ENCODE data around the gene FTCD. TPM values are rescaled to one million over a fixed set of nuclear protein-coding genes. Genes with fewer than 3 reads are reported as not detected.

Gene FTCD
- total and polyA plus RNA-seq, 2 of the 8 experiments (the other 6 are each of a cell fraction or from before 2014, with no cell fraction given), result 3.3 to 4.9 TPM

GRCh38 chr21:46199436-46200373 is 44.3 kb upstream of the FTCD start:
- Histone ChIP-seq H3K36me3 (ENCODE audit: control insufficient read depth in 2 of 4, insufficient read depth in 4 of 4, low read length in 3 of 4) (peaks cover 4 to 34% (median 20%) of the 10 kb centered on the region in 4 experiments; a peak in 6 of 8 replicates), H3K14ac (ENCODE audit: insufficient read length) (no peak overlapping the region), H3K27ac (ENCODE audit: low read depth, low read length) (no peak overlapping the region), H3K79me1 (ENCODE audit: low read depth, low read length) (no peaks in the 10 kb centered on the region; the same call in 1 of the 2 replicates), H3K4me2 (ENCODE audit: insufficient read depth in 1 of 2, low read depth in 2 of 2, low read length in 2 of 2) (no peak overlapping the region), H4K20me1 (replicated peaks in 1 of 2; ENCODE audit: control insufficient read depth in 1 of 2, insufficient read depth in 2 of 2, low read length in 2 of 2) (peaks cover 0 to 7% of the 10 kb centered on the region in 2 experiments), H2AK5ac (ENCODE audit: low read depth, low read length) (no peak overlapping the region), H2BK12ac (ENCODE audit: low read depth, low read length) (no peak overlapping the region), H3K4ac (replicated peaks; ENCODE audit: insufficient read length, low read depth, low read length) (no peak overlapping the region), H4K5ac (ENCODE audit: insufficient read length, low read depth, low read length) (no peak overlapping the region), H2BK5ac (ENCODE audit: low read depth, low read length) (no peak overlapping the region), H3K79me2 (ENCODE audit: control insufficient read depth in 1 of 2, insufficient read depth in 2 of 2, low read length in 2 of 2) (no peaks in the 10 kb centered on the region), H4K8ac (ENCODE audit: extremely low read depth, insufficient read depth, low read length) (no peak overlapping the region), H3K27me3 (replicated peaks in 1 of 4; ENCODE audit: control insufficient read depth in 3 of 4, extremely low read depth in 1 of 4, insufficient read depth in 3 of 4, low read length in 3 of 4) (no peaks in the 10 kb centered on the region), H3K18ac (ENCODE audit: extremely low read depth, low read length) (no peak overlapping the region), H3K23me2 (ENCODE audit: low read depth, low read length) (no peaks in the 10 kb centered on the region), H4K91ac (replicated peaks; ENCODE audit: insufficient read length, low read length) (no peak overlapping the region), H3K4me3 (ENCODE audit: extremely low read depth in 1 of 4, insufficient read depth in 2 of 4, low read depth in 3 of 4, low read length in 4 of 4) (no peak overlapping the region), H3K9ac (replicated peaks in 1 of 4; ENCODE audit: extremely low read depth in 1 of 4, low read depth in 3 of 4, low read length in 3 of 4) (no peak overlapping the region), H3K4me1 (replicated peaks in 1 of 4; ENCODE audit: control insufficient read depth in 3 of 4, insufficient read depth in 4 of 4, low read length in 3 of 4) (no peaks in the 10 kb centered on the region), H2AFZ (ENCODE audit: low read length) (no peak overlapping the region), H2BK15ac (ENCODE audit: low read length) (no peak overlapping the region), H3K9me3 (ENCODE audit: insufficient read depth in 2 of 2, low read depth in 1 of 2, low read length in 1 of 2) (no peaks in the 10 kb centered on the region), H2BK120ac (replicated peaks; ENCODE audit: low read depth, low read length) (no peak overlapping the region), H3K56ac (replicated peaks; ENCODE audit: insufficient read length, low read depth, low read length) (no peak overlapping the region), H2BK20ac (ENCODE audit: low read length) (no peak overlapping the region), H3K23ac (ENCODE audit: insufficient read length) (no peak overlapping the region)
- FAIRE-seq, result no peak
- no peak for DNase-seq (ENCODE audit: low read depth in 1 of 2, low spot score in 2 of 2)
- ChIA-PET CTCF (ENCODE audit: partially characterized antibody) (interaction anchor here (0.6 to 1.1 kb wide), 3 partner anchors 23 to 52 kb away, joined by 3 to 4 read pairs (median 3); no protein-coding TSS in a partner anchor), POLR2A (ENCODE audit: partially characterized antibody) (no interaction called here)
- 79% methylated on average over 13 of the region's 13 CpGs; no CpG with 5 or more reads in 1 of the 2 experiments for WGBS, 2 experiments (ENCODE audit: extremely low coverage in 1 of 2, insufficient coverage in 1 of 2, insufficient read length in 1 of 2, insufficient replicate concordance in 2 of 2, low coverage in 1 of 2, low lambda C conversion rate in 2 of 2, missing lambda C conversion rate in 1 of 2)
- TF ChIP-seq CHD2 (IDR thresholded peaks at IDR 0.05; ENCODE audit: low read length), result no peak
- no peak for TF ChIP-seq GTF2F1 (IDR thresholded peaks at IDR 0.05; ENCODE audit: borderline replicate concordance, low read depth, low read length)
- TF ChIP-seq EZH2 (IDR thresholded peaks at IDR 0.05; ENCODE audit: low read depth, low read length, severe bottlenecking), result no peak
- TF ChIP-seq FOSL1 (IDR thresholded peaks at IDR 0.05; ENCODE audit: insufficient read depth, low read depth, low read length), result no peak

Measured in H1 (cell line).